ENCODE data around the gene ZNF598.
"Not testable (repeated sequence)": the region's sequence is repeated elsewhere in the genome, so short reads cannot be mapped to it uniquely, and the experiment has no call there.

Gene ZNF598

GRCh38 chr16:2040041-2040786 lies 30.6 kb upstream of the ZNF598 start:
- no peak for DNase-seq

GRCh38 chr16:2039274-2040031 lies 29.8 kb upstream of the ZNF598 start:
- no peak for DNase-seq

DNA sequence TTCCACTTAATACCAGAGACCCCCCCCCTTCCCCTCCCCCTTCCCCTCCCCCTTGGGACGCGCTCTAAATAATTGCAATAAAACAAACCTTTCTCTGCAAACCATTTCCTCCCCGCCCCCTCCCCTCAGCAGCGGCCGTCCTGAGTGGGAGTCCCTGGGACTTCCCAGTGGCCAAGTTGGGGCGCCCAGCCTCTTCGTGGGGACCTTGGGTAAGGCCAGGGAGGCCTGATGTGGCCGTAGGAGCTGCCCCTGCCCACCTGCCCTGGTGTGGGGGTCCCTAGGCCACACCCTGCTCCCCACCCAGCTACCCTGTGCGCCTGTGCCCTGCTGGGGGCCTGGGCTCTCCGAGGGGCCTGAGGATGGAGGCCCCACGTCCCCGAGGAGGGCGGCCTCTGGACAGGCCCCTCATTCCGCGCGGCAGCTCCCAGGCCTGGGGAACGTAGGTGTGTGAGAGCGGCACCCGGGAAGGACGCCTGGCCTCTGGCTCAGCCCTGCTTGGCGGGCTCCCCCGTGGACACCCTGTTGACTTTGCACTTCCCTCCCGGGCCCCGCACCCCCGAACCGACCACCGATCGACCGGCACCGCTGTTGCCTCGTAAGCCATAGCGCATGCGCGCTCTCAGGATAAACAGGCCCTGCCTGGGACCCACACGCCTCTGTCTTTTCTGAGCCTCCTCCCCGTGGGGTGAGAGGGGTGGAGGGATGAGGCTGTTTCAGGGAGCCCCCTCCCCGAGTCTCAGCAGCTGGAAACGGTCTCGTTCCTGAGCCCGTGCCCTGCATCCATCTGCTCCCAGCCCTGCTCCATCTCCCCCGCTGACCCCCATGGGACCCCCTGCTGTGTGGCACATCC lies 29.0 kb upstream of the ZNF598 start:
- DNase-seq, result no peak

DNA sequence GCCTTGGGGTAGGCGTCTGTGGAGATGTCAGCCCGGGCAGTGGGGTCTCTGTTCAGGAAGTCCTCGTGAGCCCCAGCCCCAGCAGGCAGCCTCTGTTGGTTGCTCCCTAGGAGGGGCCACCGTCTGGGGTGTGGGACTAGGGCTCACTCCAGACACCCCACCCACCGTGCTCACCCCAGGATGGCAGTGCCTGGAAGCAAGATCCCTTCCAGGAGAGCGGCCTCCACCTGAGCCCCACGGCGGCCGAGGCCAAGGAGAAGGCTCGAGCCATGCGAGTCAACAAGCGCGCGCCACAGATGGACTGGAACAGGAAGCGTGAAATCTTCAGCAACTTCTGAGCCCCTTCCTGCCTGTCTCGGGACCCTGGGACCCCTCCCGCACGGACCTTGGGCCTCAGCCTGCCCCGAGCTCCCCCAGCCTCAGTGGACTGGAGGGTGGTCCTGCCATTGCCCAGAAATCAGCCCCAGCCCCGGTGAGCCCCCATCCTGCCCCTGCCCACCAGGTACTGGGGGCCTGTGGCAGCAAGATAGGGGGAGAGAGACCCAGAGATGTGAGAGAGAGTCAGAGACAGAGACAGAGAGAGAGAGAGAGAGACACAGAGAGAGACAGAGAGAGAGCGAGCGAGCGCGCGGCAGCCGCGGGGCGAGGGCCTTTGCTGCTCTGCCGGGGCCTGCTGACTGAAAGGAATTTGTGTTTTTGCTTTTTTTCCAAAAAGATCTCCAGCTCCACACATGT lies 28.2 kb upstream of the ZNF598 start:
- no peak for DNase-seq

DNA sequence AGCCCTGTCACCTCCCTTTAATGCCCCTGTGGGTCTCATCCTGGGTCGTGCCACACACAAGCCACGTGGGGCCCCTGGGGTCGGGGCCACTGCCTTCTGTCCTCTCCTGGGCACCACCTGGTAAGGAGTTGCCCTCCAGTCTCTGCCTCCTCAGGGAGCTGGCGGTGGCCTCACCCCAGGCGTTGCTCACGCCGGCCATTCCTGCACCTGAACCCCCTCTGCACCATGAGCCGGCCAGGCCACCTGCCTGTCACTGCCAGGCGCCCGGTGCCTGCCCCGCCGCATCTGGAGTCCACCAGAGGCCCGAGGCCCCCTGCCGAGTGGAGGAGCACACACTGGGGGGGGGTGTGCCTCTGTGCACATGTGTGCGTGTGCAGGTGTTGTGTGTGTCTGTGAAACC lies 27.5 kb upstream of the ZNF598 start:
- no peak for DNase-seq

DNA sequence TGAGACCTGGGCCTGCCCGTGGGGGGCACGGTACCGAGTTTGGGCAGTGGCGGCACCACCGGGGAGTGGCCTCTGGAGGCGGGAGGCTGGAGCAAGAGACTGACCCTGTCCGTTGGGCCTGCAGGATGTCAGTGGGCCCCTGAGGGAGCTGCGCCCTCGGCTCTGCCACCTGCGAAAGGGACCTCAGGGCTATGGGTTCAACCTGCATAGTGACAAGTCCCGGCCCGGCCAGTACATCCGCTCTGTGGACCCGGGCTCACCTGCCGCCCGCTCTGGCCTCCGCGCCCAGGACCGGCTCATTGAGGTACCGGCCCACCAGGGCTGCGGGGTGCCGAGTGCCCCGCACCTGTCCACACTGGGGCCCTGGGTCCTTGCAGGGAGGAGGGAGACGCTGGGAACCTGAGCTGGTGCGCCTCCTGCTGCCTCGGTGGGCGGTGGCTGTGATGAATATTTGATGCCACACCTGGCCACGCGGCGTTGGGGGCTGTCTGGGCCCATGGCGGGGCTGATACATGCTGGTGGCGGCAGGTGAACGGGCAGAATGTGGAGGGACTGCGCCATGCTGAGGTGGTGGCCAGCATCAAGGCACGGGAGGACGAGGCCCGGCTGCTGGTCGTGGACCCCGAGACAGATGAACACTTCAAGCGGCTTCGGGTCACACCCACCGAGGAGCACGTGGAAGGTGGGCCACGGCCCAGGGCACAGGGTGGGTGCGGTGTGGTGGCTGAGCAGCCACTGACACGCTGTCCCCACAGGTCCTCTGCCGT lies 26.8 kb upstream of the ZNF598 start:
- no peak for DNase-seq

DNA sequence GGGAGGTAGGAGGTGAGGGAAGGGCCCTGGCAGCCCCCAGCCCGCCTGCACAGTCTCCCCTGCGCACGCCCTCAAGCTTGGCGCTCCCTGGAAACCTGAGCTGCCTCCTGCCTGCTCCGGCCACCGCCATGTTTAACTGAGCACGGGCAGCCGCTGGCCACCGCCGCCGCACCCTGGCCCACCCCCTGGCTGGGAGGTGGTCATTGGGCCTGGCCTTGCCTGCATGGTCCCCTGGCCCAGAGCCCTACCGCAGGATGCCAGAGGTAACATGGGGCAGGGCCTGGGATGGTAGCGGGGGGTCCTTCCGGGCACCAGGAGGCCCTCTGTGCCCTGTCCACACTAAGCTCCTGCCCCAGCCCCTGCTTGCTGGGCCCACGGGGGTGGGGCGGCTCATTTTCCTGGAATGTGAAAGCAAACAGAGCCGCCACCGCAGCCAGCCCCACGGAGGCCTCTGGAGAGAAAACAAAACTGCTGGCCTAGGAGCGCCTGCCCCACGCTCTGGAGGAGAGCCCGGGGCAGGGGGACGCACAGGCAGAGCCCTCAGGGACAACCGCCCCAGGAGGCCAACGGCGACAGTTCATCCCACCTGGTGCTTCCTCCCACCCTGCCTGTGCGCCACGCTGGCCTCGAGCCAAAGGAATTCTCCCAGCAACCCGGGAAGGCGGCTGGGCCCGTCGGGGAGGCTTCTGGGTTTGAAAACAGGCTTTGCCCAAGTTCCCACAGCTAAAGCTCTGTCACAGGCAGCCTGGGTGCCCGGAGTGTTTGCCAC lies 26.0 kb upstream of the ZNF598 start:
- DNase-seq, result no peak

DNA sequence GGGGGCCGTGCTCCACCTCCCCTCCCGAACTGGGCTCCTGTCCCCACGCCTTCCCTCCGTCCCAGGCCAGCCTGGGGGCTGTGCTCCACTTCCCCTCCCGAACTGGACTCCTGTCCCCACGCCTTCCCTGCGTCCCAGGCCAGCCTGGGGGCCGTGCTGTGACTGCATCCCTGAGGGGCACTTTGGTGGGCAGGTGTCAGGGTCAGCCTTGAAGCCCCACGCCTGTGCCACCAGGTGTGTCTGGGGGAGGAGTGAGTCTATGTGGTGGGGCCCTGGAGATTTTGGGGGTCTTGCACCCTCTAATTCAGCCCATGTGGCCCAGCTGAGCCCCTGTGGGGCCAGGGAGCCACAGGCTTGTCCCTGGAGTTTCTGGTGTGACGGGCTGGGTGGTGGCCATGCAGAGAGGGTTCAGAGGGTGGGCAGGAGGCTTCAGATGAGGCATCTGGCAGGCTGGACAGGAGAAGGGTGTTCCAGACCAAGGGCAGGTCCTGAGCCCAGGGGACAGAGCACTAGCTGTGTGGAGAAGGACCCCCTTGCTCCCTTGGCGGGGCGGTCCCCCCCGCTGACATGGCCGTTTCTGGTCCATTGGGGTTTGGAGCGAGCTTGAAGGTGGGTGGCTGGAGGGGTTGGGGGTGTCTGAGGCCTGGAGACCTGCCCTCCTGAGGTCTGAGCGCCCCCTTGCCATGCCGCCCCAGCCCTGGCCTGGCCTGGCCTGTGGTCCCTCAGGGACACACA lies 25.2 kb upstream of the ZNF598 start:
- no peak for DNase-seq

GRCh38 chr16:2033909-2034695 lies 24.5 kb upstream of the ZNF598 start:
- not testable (repeated sequence) for DNase-seq

GRCh38 chr16:2033057-2033908 lies 23.7 kb upstream of the ZNF598 start:
- DNase-seq, result peak; percentile 52

DNA sequence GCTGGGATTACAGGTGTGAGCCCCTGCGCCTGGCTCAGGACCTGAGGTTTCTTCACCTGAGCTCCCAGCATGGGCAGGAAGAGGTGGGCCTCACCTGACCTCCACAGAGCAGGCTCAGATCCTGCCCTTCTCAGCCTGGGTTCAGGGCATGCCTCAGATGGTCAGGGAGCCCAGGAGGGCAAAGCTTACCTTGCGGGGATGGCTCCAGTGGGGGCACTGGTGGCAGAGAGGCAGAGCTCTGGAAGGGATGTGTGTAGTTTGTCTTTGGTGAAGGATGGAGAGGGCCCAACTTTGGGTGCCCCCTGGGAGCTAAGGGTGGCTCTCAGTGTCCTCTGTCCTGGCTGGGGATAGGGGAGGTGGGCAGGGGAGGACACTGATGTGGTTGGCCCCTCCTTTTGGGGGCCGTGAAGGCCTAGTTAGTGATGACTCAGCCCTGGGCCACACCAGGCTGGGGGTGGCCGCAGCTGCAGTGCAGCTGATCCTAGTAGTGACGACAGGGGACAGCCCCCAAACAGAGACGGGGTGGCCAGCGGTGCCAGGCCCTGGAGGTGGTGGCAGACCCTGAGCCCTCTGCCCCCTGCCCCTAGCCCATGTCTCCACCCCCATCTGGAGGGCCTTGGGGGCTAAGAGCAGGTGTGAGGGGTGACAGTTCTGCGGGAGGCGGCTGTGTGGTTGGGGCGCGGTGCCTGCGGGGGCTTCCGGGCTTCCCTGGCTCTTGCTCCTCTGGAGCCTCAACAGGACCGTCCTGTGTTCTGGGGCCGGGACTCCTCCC lies 22.9 kb upstream of the ZNF598 start:
- no peak for DNase-seq

- DNase-seq, result no peak
Observed at GRCh38 chr16:2031081-2031577, 21.5 kb upstream of the ZNF598 start.

- no peak for DNase-seq
Observed at GRCh38 chr16:2030036-2030435, 20.4 kb upstream of the ZNF598 start.

GRCh38 chr16:2029350-2029749 lies 19.7 kb upstream of the ZNF598 start:
- DNase-seq, result no peak

DNA sequence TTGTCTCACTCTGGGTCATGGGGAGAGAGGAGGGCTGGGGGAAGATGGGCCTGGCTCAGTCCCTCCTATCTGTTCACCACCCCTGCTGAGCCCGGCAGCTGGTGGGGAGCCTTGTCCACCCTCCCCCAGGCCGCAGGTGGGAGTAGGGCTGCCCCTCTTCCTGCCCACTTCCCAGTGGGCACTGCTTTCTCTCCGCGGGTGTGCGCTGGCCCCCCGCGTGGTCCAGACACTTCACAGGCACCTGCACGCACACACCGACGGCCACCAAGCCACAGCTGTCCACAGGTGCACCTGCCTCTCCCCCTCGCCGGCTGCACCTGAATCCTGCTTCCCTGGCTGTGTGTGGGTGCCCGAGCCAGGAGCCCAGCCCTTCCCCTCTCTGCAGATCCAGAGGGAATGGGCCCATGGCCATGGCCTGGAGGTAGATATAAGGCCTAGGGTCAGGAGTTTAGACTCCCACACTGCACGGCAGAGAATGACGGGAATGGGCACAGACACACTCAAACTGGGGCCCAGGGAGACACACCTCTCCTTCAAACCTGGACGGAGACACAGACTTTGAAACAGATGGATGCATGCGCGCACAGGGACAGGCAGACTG lies 19.1 kb upstream of the ZNF598 start:
- DNase-seq, result no peak

DNA sequence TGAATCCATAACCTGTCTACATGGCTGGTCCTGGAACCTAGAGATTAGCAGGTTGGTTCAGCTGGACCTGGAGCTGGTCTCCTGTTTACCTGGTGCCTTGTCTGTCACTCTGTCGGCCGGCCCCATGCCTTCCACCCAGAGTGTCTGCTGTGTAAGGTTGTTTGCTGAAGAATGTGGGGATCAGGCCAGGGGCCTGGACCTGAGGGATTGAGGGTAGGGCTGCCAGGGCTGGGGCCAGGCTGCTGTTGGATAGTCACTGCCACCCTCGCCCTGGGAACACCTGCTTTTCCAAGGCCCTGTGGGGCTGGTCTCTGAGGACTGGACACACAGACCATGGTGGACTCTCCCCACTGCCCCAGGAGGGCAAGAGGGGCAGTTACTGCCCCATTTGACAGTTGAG lies 18.5 kb upstream of the ZNF598 start:
- DNase-seq, result no peak
